HG02973 (cell line): ENCODE results near the gene NUP62.
"Not testable (repeated sequence)": the region's sequence is repeated elsewhere in the genome, so short reads cannot be mapped to it uniquely, and the experiment has no call there.

Experiments
- ATAC-seq: cut with Tn5 transposase; IDR thresholded peaks from one replicate; pipeline ENCODE4 v1.9.1; 2021; ENCODE audit warnings: moderate library complexity; ENCODE audit not compliant: unreplicated experiment

Gene NUP62, protein sequence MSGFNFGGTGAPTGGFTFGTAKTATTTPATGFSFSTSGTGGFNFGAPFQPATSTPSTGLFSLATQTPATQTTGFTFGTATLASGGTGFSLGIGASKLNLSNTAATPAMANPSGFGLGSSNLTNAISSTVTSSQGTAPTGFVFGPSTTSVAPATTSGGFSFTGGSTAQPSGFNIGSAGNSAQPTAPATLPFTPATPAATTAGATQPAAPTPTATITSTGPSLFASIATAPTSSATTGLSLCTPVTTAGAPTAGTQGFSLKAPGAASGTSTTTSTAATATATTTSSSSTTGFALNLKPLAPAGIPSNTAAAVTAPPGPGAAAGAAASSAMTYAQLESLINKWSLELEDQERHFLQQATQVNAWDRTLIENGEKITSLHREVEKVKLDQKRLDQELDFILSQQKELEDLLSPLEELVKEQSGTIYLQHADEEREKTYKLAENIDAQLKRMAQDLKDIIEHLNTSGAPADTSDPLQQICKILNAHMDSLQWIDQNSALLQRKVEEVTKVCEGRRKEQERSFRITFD

DNA sequence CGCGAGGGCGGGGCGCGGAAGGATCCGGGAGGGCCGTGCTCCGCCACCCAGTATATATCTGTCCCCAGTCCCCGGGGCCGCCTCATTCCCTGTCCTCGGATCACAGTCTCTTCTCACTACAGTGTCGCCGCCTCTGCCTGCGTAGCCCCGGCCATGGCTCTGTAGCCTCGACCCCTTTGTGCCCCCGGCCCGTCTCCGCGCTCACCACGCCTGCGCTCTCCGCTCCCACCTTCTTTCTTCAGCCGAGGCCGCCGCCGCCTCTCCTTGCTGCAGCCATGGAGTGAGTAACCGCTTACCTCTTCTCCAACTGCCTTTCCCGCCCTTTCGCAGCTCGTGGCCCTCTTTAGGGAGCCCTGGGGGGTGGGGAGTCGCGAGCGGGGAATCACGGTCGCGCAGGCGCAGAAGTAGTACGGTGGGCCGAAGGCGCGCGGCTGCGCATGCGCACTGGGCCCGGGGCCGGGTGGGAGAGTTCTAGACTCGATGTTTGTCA is at the start of gene NUP62, which contains the start of gene ATF5:
TSS of gene NUP62 (minus strand) at position 384 of the 490 bp plus-strand sequence. CDS start 19,697 bp downstream, outside the sequence.
TSS of gene ATF5 (plus strand) at position 85 of the 490 bp plus-strand sequence. CDS start 1,646 bp downstream, outside the sequence.
- ATAC-seq = peak; percentile 37

DNA sequence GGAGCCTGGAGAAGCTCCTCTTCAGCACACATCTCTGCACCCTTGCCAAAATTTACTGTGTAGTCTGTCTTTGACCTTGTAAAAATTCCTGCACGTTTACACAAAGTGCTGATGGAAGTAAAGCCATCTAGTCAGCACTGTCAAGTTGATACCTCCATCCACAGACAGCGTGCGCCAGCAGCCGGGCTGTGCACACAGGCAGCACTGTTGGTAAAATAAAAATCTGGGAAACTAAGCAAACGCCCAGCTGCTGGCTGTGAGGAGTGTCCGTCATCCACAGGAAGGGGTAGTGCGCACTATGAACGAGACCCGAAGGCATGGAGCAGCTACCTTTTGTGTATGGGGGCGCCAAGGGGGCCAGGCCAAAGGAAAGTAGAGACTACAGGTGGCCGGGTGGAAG is 49.0 kb upstream of the NUP62 start:
- ATAC-seq = no peak

DNA sequence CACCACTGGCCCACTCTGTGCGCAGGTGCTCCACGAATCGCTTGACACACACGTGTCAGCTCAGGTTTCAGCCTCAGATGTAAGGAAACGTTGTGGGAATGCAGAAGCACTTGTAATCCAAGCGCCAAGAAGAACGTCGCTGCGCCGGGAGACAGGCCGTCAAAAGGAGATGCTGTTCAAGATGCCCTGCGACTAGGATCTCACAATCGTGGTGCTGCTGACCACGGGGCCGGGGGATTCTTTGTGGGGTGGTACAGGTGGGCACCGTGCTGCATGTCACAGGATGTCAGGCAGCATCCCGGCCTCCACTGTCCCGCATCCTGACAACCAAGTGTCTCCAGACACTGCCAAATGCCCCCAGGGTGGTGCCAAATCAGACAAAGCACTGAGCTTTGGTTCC is 48.6 kb upstream of the NUP62 start:
- ATAC-seq = no peak

DNA sequence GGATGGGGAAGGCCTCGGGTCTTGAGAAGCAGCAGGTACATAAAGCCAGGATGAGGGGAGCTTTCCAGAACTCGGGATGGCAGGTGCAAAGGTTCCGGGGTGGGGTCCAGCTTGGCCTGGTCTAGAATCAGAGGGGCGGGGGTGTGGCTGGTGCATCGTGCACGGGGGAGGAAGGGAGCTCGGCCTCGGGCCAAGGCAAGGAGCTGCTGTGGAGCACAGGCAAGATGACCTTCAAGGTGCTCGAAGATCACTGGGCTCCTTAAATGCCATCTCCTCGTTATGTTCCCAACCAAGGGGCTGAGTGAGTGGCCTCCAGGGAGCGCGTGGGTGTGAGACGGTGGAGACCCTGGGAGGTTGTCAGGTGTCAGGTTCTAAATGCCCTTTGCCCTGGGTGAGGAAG is 47.8 kb upstream of the NUP62 start:
- no peak for ATAC-seq

DNA sequence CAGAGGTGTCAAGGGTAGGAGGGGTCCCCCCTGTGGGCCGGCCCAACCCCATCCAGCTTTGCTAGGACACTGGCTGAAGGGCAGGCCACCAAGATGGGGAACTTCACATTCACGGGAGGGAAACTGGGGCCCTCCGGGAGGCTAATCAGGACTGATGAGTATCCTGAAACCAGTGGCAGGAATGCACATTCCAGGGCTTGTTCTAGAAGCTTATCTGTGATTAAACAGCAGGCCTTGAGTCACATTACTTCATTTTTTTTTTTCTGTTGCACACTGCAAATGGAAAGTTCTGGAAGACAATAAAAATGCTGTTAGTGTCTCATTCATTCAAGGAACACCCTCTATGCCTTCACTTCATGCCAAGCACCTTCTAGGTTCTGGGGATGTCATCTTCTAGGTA is 47.2 kb upstream of the NUP62 start:
- no peak for ATAC-seq

DNA sequence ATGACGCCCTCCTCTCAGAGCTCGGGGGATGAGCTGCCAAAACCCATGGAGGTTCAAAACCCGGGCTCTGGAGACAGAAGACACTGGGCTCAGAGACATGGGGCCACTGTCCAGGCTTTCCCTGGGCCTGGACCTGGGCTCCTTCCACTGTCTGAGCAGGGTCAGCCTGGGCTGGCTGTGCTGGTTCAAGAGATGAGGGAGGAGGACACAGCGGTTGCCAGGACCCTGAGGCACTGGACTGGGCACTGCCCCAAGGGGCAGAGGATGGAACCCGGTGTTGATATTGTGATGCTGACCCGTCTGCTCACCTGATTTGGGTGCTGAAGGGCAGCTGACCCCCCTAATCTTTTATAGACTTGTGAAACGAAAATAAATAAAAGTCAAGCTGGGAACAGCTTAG is 45.7 kb upstream of the NUP62 start:
- no peak for ATAC-seq

DNA sequence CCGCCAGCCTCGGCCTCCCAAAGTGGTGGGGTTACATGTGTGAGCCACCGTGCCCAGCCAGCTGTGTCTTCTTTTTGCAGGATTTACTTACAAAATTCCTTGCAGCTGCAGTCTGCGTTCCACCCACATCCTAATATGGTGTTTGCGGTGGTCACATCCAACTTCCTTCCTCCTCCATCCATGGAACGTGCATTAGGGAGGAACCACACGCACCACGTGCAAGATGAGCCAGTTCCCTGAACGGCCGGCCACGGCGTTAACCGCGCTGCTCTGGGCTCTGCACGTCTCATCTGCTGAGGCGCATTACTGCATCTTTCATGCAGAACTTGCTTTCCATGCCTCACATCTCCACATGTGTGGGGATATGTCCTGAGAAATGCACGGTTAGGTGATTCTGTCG is 44.7 kb upstream of the NUP62 start:
- ATAC-seq = no peak

DNA sequence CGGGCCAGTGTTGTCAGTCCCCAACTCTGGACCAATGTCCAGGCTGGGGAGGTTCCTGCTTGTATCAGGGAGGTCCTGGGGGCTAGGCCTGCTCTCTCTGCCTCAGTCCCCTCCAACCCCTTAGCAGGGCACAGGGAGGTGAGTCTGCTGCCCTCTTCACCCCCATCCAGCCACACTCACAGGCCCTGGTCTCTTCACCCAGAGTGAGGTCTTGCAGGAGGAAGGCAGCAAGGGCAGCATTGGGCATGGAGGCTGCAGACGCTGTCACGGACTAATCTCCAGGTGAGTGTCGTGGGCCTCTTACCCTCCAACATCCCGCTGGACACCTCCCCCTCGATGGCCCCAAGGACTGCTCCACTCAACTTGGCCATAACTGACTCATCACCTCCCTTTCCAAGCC is 43.5 kb upstream of the NUP62 start:
- no peak for ATAC-seq

DNA sequence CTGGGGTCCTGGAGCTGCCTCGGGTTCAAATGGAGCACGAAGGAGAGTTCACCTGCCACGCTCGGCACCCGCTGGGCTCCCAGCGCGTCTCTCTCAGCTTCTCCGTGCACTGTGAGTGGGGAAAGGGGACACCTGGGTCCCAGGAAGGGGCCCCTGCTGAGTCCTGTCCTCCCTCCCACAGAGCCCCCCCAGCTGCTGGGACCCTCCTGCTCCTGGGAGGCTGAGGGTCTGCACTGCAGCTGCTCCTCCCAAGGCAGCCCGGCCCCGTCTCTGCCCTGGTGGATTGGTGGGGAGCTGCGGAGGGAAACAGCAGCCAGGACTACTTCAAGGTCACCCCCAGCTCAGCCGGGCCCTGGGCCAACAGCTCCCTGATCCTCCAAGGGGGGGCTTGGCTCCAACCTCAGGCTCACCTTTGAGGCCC is 42.7 kb upstream of the NUP62 start:
- no peak for ATAC-seq

DNA sequence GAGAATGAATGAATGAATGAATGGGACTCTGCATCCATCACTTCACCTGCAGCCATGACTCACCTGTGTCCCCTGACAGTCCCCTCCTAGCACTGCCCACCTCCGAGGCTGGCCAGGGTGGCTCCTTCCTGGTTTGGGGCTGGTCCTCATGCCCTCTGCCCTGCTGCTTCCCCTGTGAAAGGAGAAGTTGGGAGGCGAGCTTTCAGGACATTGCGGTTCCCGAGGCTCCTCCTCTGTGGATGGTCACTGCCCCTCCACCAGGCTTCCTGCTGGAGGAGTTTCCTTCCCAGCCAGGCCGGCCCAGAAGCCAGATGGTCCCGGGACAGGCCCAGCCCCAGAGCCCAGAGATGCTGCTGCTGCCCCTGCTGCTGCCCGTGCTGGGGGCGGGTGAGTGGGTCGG is 40.1 kb upstream of the NUP62 start:
- not testable (repeated sequence) for ATAC-seq

DNA sequence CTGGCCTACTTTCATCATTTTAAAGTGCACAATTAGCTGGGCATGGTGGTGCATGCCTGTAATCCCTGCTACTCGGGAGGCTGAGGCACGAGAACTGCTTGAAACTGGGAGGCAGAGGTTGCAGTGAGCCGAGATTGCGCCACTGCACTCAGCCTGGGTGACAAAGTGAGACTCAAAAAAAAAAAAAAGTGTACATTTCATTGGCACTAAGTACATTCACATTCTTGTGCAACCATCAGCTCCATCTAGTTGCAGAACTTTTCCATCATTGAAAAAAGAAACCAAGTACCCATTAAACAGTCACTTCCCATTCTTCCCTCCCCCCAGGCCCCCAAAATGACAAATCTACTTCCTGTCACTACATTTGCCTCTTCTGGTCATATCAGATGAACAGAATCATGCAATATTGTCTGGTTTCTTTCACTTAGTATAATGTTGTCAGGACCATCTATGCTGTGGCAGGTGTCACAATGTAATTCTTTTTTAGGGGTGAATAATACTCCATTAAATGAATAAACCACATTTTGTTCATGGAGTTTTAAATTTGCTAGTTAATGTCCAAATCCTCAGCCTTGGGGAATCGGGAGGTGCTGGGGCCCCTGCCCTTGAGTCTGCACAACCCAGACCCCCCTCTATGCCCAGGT is 39.1 kb upstream of the NUP62 start:
- no peak for ATAC-seq

DNA sequence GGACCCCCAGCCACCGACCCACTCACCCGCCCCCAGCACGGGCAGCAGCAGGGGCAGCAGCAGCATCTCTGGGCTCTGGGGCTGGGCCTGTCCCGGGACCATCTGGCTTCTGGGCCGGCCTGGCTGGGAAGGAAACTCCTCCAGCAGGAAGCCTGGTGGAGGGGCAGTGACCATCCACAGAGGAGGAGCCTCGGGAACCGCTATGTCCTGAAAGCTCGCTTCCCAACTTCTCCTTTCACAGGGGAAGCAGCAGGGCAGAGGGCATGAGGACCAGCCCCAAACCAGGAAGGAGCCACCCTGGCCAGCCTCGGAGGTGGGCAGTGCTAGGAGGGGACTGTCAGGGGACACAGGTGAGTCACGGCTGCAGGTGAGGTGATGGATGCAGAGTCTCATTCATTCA is 31.7 kb upstream of the NUP62 start, which contains the start of gene SIGLEC11:
TSS of gene SIGLEC11 (minus strand) at position 193 of the 400 bp plus-strand sequence. CDS start at position 102, 91 bp downstream.
- ATAC-seq = not testable (repeated sequence)

DNA sequence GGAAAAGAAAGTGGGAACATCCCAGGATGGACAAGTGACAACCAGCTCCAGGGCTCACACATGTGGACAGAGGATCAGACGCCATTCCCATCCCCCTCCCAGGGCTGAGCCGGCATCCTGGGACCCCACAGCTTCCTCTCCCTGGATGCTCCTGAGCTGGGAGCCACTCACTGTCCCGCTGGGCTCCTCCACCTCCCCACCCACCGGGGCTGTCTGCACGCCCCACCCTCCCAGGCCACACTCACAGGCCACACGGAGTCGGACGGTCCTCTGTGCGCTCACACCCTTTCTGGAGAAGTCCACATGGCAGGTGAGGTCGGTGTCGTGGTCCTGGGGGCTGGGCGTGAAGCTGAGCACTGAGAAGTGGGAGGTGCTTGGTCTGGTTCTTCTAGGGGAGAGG is 30.6 kb upstream of the NUP62 start:
- ATAC-seq = not testable (repeated sequence)

DNA sequence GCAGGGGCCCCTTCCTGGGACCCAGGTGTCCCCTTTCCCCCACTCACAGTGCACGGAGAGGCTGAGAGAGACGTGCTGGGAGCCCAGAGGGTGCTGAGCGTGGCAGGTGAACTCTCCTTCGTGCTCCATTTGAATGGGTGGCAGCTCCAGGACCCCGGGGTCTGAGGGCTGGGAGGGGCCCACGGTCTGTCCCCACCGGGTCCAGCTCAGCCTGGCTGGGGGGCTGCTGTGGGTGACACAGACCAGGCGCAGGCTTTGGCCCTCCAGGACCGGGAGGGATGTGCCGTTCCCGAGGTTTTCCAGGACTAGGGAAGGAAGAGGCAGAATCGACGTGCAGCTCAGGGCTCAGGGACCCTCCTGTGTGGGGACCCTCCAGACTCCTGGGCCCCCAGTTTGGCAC is 29.3 kb upstream of the NUP62 start:
- ATAC-seq = not testable (repeated sequence)

DNA sequence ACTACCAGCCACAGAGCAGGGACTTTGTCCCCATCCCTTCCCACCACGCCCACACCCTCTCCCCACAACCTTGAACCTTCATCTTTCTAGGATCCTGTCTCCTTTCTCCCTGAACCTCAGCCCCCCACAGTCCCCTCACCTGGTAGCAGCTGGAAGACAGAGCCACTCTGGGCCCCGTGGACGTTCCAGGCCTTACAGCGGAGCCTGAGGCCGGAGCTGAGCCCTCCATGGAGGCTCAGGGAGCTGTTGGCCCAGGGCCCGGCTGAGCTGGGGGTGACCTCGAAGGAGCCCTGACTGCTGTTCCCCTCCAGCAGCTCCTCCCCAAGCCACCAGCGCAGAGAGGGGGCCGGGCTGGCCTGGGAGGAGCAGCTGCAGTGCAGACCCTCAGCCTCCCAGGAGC is 28.8 kb upstream of the NUP62 start:
- not testable (repeated sequence) for ATAC-seq

DNA sequence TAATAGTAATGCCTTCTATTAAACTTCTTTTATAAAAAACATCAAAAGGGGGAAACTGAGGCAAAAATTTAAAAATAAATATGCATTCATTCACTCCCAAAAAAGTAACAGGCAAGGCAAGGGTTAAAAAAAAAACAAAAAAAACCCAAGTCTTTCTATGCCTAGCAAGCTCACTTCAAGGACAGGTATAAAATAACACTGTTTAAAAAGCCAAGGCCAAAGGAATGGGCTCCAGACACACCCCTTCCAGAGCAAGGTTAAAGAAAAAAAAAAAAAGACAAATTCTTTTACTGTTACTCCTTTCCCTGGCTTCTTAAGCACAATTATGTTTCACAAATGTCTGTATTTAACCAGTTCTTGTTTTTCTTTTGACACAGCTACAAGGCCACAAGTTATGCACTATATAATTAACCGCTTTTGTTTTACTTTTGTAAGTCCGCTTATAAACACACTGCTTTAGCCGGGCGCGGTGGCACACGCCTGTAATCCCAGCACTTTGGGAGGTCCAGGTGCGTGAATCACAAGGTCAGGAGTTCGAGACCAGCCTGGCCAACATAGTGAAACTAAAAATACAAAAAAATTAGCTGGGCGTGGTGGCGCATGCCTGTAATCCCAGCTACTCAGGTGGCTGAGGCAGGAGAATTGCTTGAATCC is 28.1 kb upstream of the NUP62 start:
- no peak for ATAC-seq

DNA sequence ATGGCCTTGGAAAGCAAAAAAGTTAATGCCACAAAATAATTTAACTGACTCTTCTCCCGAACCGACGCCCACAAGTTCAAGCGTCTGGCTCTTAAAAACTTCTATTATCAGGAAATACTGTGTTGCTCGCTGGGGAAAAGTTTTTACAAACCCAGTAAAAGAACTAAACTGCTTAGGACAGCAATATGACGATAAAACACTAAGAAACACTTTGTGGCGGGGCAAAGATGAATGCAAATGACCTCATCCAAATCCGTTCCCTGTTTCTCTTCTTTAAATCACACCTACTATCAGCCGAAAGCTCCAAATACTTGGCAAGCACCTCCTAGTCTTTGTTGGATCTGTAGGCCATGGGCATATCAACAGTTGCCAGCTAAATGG is 26.8 kb upstream of the NUP62 start:
- no peak for ATAC-seq

DNA sequence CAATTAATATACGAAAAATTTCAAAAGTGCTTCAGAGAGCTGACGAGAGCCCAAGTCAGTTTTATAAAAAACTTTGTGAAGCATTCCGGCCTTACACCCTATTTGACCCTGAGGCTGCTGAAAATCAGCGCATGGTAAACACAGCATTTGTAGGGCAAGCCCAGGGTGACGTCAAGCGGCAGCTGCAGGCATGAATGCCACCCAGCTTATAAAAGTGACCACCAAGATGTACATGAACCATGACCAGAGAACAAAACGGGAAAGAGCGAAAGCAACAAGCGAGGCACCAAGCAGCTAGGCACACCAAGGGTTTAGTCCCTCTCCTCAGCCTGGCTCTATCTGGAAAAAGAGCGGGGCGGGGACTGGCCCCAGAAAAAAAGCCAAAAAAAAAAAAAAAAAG is 25.6 kb upstream of the NUP62 start:
- ATAC-seq = no peak

DNA sequence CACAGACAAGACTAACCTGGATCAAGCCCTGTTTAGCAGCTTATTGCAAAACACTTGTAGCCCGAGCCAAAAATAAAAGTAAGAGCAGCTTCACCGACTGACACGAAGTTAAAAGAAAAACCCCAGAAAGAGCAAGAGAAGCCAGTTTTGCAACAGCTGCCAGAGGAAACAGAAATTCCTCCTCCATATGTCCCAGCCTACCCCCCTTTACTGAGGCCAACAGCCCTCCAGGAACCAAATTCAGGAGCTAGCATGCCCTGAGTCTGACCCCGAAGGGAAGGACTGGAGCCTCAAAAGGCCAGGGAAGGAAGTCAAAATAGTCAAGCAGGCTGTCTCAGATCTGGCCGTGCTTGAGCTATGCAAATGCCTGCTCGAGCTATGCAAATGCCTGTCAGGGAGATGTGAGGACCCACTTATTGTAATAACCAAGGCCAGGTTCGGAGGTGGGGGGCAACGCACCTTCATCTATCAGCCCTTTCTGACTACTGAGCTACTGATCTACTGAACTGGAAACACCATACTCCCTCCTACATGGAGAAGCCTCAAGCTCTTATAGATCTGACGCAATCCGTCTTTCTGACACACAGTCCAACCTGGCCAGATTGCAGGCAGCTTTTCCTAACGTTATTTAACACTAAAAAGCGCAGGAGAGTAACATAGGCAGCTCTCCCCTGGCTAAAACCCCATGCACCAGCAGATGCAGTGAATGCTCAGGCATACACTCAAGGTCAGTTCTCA is 25.0 kb upstream of the NUP62 start:
- ATAC-seq = no peak

DNA sequence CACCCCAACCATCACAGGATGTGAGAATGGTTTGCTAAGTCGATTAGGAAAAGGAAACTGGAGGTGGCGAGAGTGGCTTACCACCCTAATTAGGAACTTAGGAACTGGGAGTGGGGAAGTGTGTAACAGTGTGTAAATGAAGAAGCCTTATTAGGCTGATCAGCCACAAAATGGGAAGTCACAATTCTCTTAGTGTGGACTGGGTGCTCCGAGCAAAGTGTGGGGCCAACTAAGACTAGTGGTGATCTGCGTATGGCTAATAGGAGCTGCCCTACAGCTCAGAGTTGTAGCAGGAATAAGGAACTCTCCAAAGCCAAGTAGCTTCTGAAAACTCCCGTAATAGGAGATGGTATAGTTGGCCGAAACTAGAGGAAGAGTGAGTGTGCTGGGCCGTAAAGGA is 24.1 kb upstream of the NUP62 start:
- no peak for ATAC-seq

DNA sequence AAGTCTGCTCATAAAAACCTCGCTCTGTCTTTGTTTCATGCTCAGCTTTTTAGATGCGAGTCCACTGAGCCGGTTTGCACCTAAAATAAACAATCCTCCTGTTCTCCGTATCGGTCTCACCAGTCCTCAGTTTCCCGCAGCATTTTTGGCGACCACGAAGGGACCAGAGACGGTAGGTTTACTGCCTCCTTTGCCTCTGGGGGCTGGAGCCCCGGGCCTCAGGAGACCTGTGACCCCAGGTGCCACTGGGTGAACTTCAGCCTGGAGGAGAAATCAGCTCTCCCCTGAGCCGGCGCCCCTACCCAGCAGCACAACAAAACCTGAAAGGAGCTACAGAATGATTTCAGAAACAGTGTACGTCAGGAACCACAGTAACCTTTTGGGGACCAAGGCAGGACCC is 23.6 kb upstream of the NUP62 start:
- ATAC-seq = no peak
